ENCODE data around the gene DNM1. TPM values are rescaled to one million over a fixed set of nuclear protein-coding genes. Genes with fewer than 3 reads are reported as not detected.
"Not testable (repeated sequence)": the region's sequence is repeated elsewhere in the genome, so short reads cannot be mapped to it uniquely, and the experiment has no call there.

Gene DNM1
- total and polyA plus RNA-seq, 2 experiments from 2014 or later: 14.4 to 37.2 TPM

- 56% methylated on average over 9 of the region's 12 CpGs for WGBS (ENCODE audit: low lambda C conversion rate, missing lambda C conversion rate)
- not testable (repeated sequence) for H3K9me2 ChIP-seq (replicated peaks; ENCODE audit: insufficient read depth); H3K4me3 ChIP-seq; H4K20me1 ChIP-seq (ENCODE audit: insufficient read depth, poor library complexity, severe bottlenecking); H3K27ac ChIP-seq; H3K36me3 ChIP-seq (replicated peaks; ENCODE audit: insufficient read depth, low read depth); H3K4me2 ChIP-seq; H3K9me3 ChIP-seq (ENCODE audit: low read depth); H3K79me2 ChIP-seq; DNase-seq (ENCODE audit: low spot score); H3K27me3 ChIP-seq; H2AFZ ChIP-seq; H3K4me1 ChIP-seq (ENCODE audit: insufficient read depth)
- peak; percentile 40 for TF ChIP-seq CTCF (IDR thresholded peaks at IDR 0.05; ENCODE audit: poor library complexity)
Measured at GRCh38 chr9:128181480-128181879, 21.7 kb upstream of the DNM1 start.

- 92% methylated on average over 12 of the region's 12 CpGs for WGBS (ENCODE audit: low lambda C conversion rate, missing lambda C conversion rate)
- Histone ChIP-seq H3K9me2 (replicated peaks; ENCODE audit: insufficient read depth) (no peaks in the 10 kb centered on the region), H3K79me2 (peaks cover 8% of the 10 kb centered on the region), H3K9me3 (ENCODE audit: low read depth) (no peaks in the 10 kb centered on the region), H3K27me3 (no peaks in the 10 kb centered on the region), H4K20me1 (ENCODE audit: insufficient read depth, poor library complexity, severe bottlenecking) (no peaks in the 10 kb centered on the region), H3K4me2 (no peak overlapping the region), H2AFZ (no peak overlapping the region), H3K4me1 (ENCODE audit: insufficient read depth) (no peaks in the 10 kb centered on the region), H3K4me3 (no peak overlapping the region), H3K27ac (no peak overlapping the region), H3K36me3 (replicated peaks; ENCODE audit: insufficient read depth, low read depth) (no peaks in the 10 kb centered on the region)
- TF ChIP-seq EZH2phosphoT487 (IDR thresholded peaks at IDR 0.05; ENCODE audit: low read depth, severe bottlenecking, unreplicated experiment): no peak
- no peak for TF ChIP-seq CTCF (IDR thresholded peaks at IDR 0.05; ENCODE audit: poor library complexity)
- no peak for TF ChIP-seq EZH2 (IDR thresholded peaks at IDR 0.05; ENCODE audit: borderline replicate concordance)
- DNase-seq (ENCODE audit: low spot score): no peak
Measured at GRCh38 chr9:128182893-128183588, 20.1 kb upstream of the DNM1 start.

GRCh38 chr9:128185979-128186965 is 16.9 kb upstream of the DNM1 start:
- no peaks in the 10 kb centered on the region for H3K36me3 ChIP-seq (replicated peaks; ENCODE audit: insufficient read depth, low read depth)
- H3K9me2 ChIP-seq (replicated peaks; ENCODE audit: insufficient read depth): no peaks in the 10 kb centered on the region
- peaks cover 31% of the 10 kb centered on the region for H3K79me2 ChIP-seq
- H3K4me1 ChIP-seq (ENCODE audit: insufficient read depth): peaks cover 5% of the 10 kb centered on the region
- no peaks in the 10 kb centered on the region for H3K9me3 ChIP-seq (ENCODE audit: low read depth)
- 88% methylated on average over 11 of the region's 11 CpGs for whole genome bisulfite sequencing (ENCODE audit: low lambda C conversion rate, missing lambda C conversion rate)
- no peak overlapping the region for H2AFZ ChIP-seq
- H3K27ac ChIP-seq: no peak overlapping the region
- H3K27me3 ChIP-seq: no peaks in the 10 kb centered on the region
- TF ChIP-seq EZH2 (IDR thresholded peaks at IDR 0.05; ENCODE audit: borderline replicate concordance): no peak
- no peak for TF ChIP-seq CTCF (IDR thresholded peaks at IDR 0.05; ENCODE audit: poor library complexity)
- no peaks in the 10 kb centered on the region for H4K20me1 ChIP-seq (ENCODE audit: insufficient read depth, poor library complexity, severe bottlenecking)
- no peak overlapping the region for H3K4me2 ChIP-seq
- DNase-seq (ENCODE audit: low spot score): no peak
- no peak overlapping the region for H3K4me3 ChIP-seq
